CD4-positive, alpha-beta T cell (primary cell): ENCODE results near the gene SKAP1. TPM values are rescaled to one million over a fixed set of nuclear protein-coding genes. Genes with fewer than 3 reads are reported as not detected.

Experiments
- ATAC-seq: fragments of 200-7000 bp; cut with Tn5 transposase; one replicate; pipeline ENCODE4 v1.10.0; 2022; ENCODE audit warnings: mild to moderate bottlenecking; ENCODE audit not compliant: poor library complexity
- CTCF ChIA-PET: fragments of 350-600 bp; sonication (Branson Sonifier 250); formaldehyde crosslinking; loops from one replicate; lab custom pipeline; 2021; ENCODE audit warnings: antibody characterized with exemption, inconsistent platforms; lab: Charles Lee
- POLR2A ChIA-PET: fragments of 350-600 bp; sonication (Branson Sonifier 250); formaldehyde crosslinking; loops from one replicate; lab custom pipeline; 2021; ENCODE audit warnings: antibody characterized with exemption, inconsistent platforms; lab: Charles Lee
- DNase-seq, 14 experiments: peaks; one replicate each; pipeline ENCODE4 v3.0.0-alpha.2; 2013 to 2020; ENCODE audit warnings: mixed read lengths in 2 of 14
- H3K27ac ChIP-seq, 2 donors: one replicate each; pipeline versions ENCODE4 v1.5.1 to v1.7.0; 2013; ENCODE audit warnings: low read length in 2 of 2, low read depth in 1 of 2, mild to moderate bottlenecking in 1 of 2
- H3K27me3 ChIP-seq, 2 experiments: 1 replicate in 1 of 2; 2 replicates in 1 of 2; pipeline versions ENCODE4 v1.6.1 to v1.7.0; 2013; ENCODE audit warnings: low read length in 2 of 2, control low read depth in 1 of 2, mild to moderate bottlenecking in 1 of 2, moderate library complexity in 1 of 2; ENCODE audit not compliant: insufficient read depth in 2 of 2, control insufficient read depth in 1 of 2
- H3K36me3 ChIP-seq: one replicate; pipeline ENCODE4 v1.6.1; 2013; ENCODE audit warnings: low read length, control low read depth; ENCODE audit not compliant: insufficient read depth
- H3K4me1 ChIP-seq: one replicate; pipeline ENCODE4 v1.6.1; 2013; ENCODE audit warnings: low read length, control low read depth; ENCODE audit not compliant: insufficient read depth
- H3K4me3 ChIP-seq: one replicate; pipeline ENCODE4 v1.5.1; 2013; ENCODE audit warnings: mild to moderate bottlenecking, low read length, moderate library complexity
- H3K9me3 ChIP-seq, 2 experiments: 1 replicate in 1 of 2; 2 replicates in 1 of 2; pipeline versions ENCODE4 v1.6.1 to v1.7.0; 2013; ENCODE audit warnings: low read length in 2 of 2, mild to moderate bottlenecking in 2 of 2, control low read depth in 1 of 2, moderate library complexity in 1 of 2; ENCODE audit not compliant: control insufficient read depth in 1 of 2, insufficient read depth in 1 of 2
- H3K27ac Mint-ChIP-seq: one replicate; pipeline ENCODE4 v1.8.0; 2020; ENCODE audit warnings: mixed read lengths
- H3K27me3 Mint-ChIP-seq: one replicate; pipeline ENCODE4 v1.8.0; 2021; ENCODE audit warnings: mixed read lengths
- H3K36me3 Mint-ChIP-seq: one replicate; pipeline ENCODE4 v1.8.0; 2021; ENCODE audit warnings: low read depth, mixed read lengths
- H3K4me1 Mint-ChIP-seq: one replicate; pipeline ENCODE4 v1.8.0; 2021; ENCODE audit warnings: low read depth, mixed read lengths
- H3K4me3 Mint-ChIP-seq: one replicate; pipeline ENCODE4 v1.8.0; 2020; ENCODE audit warnings: mild to moderate bottlenecking, mixed read lengths
- H3K9me3 Mint-ChIP-seq: one replicate; pipeline ENCODE4 v1.8.0; 2020; ENCODE audit warnings: mixed read lengths
- intact Hi-C, 2 experiments: fragments of 100-400 bp; cut with DNase I in 1 of 2; cut with micrococcal nuclease in 1 of 2; formaldehyde crosslinking; loops; one replicate each; pipeline versions ENCODE4 v1.15.1 to v1.9.0; 2023 to 2025; cut with DNase I, micrococcal nuclease
- total RNA-seq, 174 experiments: library from RNA in 2 of 174; stranded (reverse) in 2 of 174; gene quantifications; one replicate each; pipeline ENCODE4 v1.2.3 and lab custom pipeline; 2021 to 2026
- TF ChIP-seq, protein P1 (sequence below): fragments of 200-600 bp; IDR thresholded peaks from one replicate; pipeline ENCODE4 v1.8.0; 2022; ENCODE audit warnings: antibody characterized with exemption, mild to moderate bottlenecking

SKAP1 gene
- total RNA-seq, 2 experiments from 2014 or later: 92.0 to 95.1 TPM

DNA sequence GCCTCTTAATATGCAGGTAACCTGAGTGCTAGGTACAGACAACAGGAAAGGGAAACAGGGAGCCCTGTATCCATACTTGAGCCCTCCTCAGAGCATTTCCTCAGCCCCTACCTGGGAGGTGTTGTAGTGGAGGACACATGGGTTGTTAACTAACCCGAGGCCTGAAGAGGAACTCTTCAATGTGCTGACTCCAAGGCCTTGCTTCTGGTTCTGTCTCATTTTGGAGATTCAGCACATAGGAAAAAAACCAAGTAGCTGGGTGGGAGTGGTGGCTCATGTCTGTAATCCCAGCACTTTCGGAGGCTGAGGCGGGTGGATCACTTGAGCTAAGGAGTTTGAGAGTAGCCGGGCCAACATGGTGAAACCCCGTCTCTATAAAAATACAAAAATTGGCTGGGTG is 297.6 kb downstream of the SKAP1 start:
- H3K27ac Mint-ChIP-seq: no peak overlapping the region
- H3K36me3 Mint-ChIP-seq: peaks cover 57% of the 10 kb centered on the region
- ATAC-seq: no peak
- H3K9me3 Mint-ChIP-seq: no peaks in the 10 kb centered on the region
- intact Hi-C loops: no loop called here
- Histone ChIP-seq H3K4me3 (no peak overlapping the region), H3K36me3 (peaks cover 30% of the 10 kb centered on the region), H3K9me3 (no peaks in the 10 kb centered on the region), H3K27ac (no peak overlapping the region), H3K27me3 (no peaks in the 10 kb centered on the region), H3K4me1 (no peaks in the 10 kb centered on the region)
- CTCF ChIA-PET: interaction anchor here (1.2 to 2.3 kb wide), 2 partner anchors 52 to 106 kb away, joined by 4 to 9 read pairs; no protein-coding TSS in a partner anchor
- POLR2A ChIA-PET: interaction anchor here (1.5 to 1.8 kb wide), 3 partner anchors 19 to 52 kb away, joined by 3 to 5 read pairs (median 4); no protein-coding TSS in a partner anchor
- DNase-seq: no peak
- H3K27me3 Mint-ChIP-seq: no peaks in the 10 kb centered on the region
- H3K4me3 Mint-ChIP-seq: no peak overlapping the region
- no peaks in the 10 kb centered on the region for H3K4me1 Mint-ChIP-seq
- TF ChIP-seq, protein P1, sequence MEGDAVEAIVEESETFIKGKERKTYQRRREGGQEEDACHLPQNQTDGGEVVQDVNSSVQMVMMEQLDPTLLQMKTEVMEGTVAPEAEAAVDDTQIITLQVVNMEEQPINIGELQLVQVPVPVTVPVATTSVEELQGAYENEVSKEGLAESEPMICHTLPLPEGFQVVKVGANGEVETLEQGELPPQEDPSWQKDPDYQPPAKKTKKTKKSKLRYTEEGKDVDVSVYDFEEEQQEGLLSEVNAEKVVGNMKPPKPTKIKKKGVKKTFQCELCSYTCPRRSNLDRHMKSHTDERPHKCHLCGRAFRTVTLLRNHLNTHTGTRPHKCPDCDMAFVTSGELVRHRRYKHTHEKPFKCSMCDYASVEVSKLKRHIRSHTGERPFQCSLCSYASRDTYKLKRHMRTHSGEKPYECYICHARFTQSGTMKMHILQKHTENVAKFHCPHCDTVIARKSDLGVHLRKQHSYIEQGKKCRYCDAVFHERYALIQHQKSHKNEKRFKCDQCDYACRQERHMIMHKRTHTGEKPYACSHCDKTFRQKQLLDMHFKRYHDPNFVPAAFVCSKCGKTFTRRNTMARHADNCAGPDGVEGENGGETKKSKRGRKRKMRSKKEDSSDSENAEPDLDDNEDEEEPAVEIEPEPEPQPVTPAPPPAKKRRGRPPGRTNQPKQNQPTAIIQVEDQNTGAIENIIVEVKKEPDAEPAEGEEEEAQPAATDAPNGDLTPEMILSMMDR: no peak

DNA sequence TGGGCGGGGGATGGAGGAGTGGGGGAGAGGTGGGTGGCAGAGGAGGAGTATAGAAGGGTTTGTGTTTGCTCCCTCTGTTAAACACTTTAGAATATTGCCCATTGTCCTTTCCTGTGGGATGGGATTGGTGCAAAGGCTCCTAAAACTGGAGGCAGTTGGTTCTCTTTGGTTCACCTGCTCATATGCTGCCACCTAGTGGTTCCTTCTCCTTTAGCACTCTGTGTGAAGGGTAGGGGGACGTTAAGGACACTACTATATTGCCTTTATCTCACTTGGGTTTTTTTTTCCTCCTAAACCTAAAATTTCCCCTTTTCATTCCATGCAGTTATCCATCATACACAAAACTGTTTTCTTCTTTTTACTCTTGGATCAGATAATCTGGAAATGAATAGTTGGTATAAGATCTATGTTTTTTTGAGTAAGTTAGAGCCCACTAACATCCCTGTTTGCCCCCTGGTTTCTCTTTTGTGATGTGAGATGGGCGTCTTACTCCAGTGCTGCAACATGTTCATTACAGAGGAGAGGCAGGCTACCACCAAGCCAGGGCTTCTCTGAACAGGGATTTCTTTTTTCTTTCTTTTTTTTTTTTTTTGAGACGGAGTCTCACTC is 298.7 kb downstream of the SKAP1 start:
- Histone ChIP-seq H3K4me3 (no peak overlapping the region), H3K27ac (no peak overlapping the region), H3K9me3 (no peaks in the 10 kb centered on the region), H3K36me3 (peaks cover 27% of the 10 kb centered on the region), H3K4me1 (no peaks in the 10 kb centered on the region), H3K27me3 (no peaks in the 10 kb centered on the region)
- CTCF ChIA-PET: interaction anchor here (0.6 to 3.6 kb wide), 9 partner anchors 12 to 487 kb away, joined by 3 to 15 read pairs (median 3); partner anchors contain the start of gene SNX11
- intact Hi-C loops: loop anchor here (1.0 kb wide), 2 partner anchors 51 to 106 kb away; no protein-coding TSS in a partner anchor
- POLR2A ChIA-PET: interaction anchor here (1.5 kb wide), 1 partner anchor 49 kb away, joined by 3 read pairs; no protein-coding TSS in a partner anchor
- peak; percentile 89 for ATAC-seq
- DNase-seq: peak in 13 of 14 experiments; percentile 6 to 81 (median 33)
- Mint-ChIP-seq H3K9me3 (no peaks in the 10 kb centered on the region), H3K36me3 (peaks cover 50% of the 10 kb centered on the region), H3K27me3 (no peaks in the 10 kb centered on the region), H3K4me3 (no peak overlapping the region), H3K4me1 (no peaks in the 10 kb centered on the region), H3K27ac (peak overlapping the region; percentile 19)
- TF ChIP-seq, protein P1: peak; percentile 93

DNA sequence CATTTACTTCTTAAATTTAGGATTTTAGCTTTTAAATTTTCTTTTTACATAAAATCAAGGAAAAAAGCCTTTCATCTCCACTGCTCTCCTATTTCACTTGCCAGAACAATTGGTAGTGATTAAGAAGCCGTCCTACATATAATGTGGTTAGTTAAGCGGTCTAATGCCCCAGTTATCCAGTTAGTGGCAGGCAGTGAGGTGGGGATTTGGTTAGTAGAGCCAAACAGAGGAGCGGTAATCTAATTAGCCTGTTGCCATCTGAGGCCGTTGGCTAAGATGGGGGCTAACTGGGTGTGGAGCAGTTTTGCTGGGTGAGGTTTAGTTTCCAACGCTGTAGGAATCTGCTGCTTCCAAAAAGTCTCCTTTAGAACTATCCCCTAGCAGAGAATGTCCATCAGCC is 300.0 kb downstream of the SKAP1 start:
- no peak overlapping the region for H3K4me3 ChIP-seq
- Mint-ChIP-seq H3K4me1 (no peaks in the 10 kb centered on the region), H3K36me3 (peaks cover 41% of the 10 kb centered on the region), H3K27ac (no peak overlapping the region), H3K27me3 (no peaks in the 10 kb centered on the region), H3K4me3 (no peak overlapping the region), H3K9me3 (no peaks in the 10 kb centered on the region)
- intact Hi-C loops: no loop called here
- CTCF ChIA-PET: interaction anchor here (1.2 to 3.6 kb wide), 2 partner anchors 22 to 104 kb away, joined by 3 to 15 read pairs; partner anchors contain the start of gene SNX11
- H3K36me3 ChIP-seq: peaks cover 23% of the 10 kb centered on the region
- ATAC-seq (no peak), DNase-seq (no peak)
- H3K4me1 ChIP-seq: no peaks in the 10 kb centered on the region
- POLR2A ChIA-PET: interaction anchor here (1.4 kb wide), 1 partner anchor 104 kb away, joined by 3 read pairs; no protein-coding TSS in a partner anchor
- TF ChIP-seq, protein P1: no peak
- no peaks in the 10 kb centered on the region for H3K9me3 ChIP-seq
- H3K27ac ChIP-seq: no peak overlapping the region
- H3K27me3 ChIP-seq: no peaks in the 10 kb centered on the region
